Fibroblast of villous mesenchyme (primary cell): ENCODE data around the gene MORC4. TPM values are rescaled to one million over a fixed set of nuclear protein-coding genes. Genes with fewer than 3 reads are reported as not detected.

ENCODE experiments used
- DNase-seq: peaks from one replicate; pipeline ENCODE4 v3.0.0-alpha.2; 2010; ENCODE audit warnings: low read depth
- H3K4me3 ChIP-seq: 2 replicates; pipeline ENCODE4 v1.5.1; 2011; ENCODE audit warnings: low read depth, mild to moderate bottlenecking, low read length
- total RNA-seq: library from RNA; depleted of rRNA; stranded (reverse); fragments of >200 nt; gene quantifications from 2 replicates; pipeline ENCODE4 v1.2.3, GENCODE V29; 2012
- TF ChIP-seq, protein P1 (sequence below): IDR thresholded peaks from 2 replicates; pipeline ENCODE4 v1.5.1; 2012; ENCODE audit warnings: low read depth, mild to moderate bottlenecking, low read length; ENCODE audit not compliant: insufficient read depth

Gene MORC4
- total RNA-seq: 30.6 and 33.7 TPM in 2 replicates

DNA sequence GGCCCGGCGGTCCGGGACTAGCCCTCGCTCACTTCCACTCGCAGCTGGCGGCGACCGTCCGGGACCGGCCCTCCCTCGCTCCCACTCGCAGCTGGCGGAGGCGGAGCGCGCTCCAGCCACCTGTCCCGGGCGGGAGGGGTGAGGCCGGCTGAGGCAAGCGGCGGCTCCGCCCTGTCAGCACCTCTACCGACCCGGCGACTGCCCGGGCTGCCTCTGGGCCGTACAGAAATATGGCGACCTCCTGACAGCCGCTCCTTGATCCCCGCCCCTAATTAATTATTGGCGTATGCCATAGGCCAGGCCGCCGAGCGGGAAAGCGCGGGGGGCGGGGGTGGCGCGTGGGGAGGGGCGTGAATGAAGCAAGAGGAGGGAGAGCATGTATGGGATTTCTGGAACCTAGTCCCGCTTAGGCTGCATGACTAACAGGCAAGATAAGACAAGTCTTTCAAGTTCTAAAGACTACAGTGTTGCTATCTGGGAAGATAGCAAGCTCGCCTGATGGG lies at the start of gene MORC4:
MORC4 (minus strand) TSS at position 200 of the 503 bp plus-strand sequence. CDS start 243 bp downstream, outside the sequence.
- TF ChIP-seq, protein P1, sequence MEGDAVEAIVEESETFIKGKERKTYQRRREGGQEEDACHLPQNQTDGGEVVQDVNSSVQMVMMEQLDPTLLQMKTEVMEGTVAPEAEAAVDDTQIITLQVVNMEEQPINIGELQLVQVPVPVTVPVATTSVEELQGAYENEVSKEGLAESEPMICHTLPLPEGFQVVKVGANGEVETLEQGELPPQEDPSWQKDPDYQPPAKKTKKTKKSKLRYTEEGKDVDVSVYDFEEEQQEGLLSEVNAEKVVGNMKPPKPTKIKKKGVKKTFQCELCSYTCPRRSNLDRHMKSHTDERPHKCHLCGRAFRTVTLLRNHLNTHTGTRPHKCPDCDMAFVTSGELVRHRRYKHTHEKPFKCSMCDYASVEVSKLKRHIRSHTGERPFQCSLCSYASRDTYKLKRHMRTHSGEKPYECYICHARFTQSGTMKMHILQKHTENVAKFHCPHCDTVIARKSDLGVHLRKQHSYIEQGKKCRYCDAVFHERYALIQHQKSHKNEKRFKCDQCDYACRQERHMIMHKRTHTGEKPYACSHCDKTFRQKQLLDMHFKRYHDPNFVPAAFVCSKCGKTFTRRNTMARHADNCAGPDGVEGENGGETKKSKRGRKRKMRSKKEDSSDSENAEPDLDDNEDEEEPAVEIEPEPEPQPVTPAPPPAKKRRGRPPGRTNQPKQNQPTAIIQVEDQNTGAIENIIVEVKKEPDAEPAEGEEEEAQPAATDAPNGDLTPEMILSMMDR: no peak
- peak; percentile 86 for DNase-seq
- H3K4me3 ChIP-seq: peak within 1 kb of the TSS; percentile 66

DNA sequence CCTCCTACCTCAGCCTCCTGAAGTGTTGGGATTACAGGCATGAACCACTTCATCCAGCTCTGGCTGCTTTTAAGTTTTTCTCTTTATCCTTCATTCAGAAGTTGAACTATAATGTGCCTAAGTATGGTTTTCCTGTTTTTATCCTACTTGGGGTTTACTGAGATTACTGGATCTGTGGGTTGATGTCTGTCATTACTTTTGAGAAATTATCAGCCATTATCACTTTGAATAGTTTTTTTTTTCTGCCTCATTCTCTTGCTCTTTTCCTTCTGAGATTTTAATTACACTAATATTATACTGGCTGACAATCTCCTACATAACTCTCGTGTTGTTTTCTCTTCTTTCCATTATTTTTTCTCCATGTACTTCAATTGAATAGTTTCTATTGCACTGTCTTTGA lies 47.6 kb upstream of the MORC4 start:
- TF ChIP-seq, protein P1: no peak
- DNase-seq: no peak
- no peak overlapping the region for H3K4me3 ChIP-seq

DNA sequence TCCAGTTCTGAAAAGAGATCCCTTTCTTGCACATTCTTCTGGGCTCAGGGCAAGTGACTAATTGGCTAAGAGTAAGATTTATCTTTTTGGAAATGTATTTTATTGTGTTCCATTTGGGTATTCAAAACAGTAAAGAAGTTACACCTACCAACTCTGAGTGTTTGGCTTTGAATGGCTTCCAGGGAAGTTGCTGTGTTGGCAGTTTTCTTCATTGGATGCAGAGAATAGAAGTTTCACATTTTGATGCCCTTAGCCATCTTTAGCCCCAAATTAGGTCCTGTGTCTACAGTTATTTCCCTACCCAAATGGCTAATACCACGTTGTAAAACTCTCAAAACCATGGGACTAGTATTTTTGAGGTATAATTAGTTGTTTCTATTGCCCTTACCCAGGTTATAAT lies 29.7 kb upstream of the MORC4 start:
- TF ChIP-seq, protein P1: no peak
- no peak for DNase-seq
- no peak overlapping the region for H3K4me3 ChIP-seq

DNA sequence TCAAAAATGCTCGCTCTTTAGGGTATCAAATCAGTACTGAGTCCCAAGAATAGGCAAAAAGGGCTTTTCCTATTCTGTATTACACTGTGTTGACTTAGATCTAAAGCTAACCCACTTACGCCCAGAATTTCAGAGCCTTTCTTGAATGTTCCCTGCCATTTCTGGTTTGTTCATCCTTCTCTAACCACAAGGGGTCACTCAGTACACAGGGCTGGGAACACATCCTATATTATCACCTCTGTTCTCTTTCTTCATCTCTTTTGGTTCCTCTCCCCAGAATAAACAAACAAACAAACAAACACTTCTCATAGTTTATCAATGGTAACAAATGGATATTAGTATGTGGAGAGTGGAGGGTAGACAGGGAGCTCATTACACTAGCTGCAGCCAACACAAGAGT lies 25.5 kb upstream of the MORC4 start:
- DNase-seq: peak; percentile 33
- TF ChIP-seq, protein P1: peak; percentile 65

DNA sequence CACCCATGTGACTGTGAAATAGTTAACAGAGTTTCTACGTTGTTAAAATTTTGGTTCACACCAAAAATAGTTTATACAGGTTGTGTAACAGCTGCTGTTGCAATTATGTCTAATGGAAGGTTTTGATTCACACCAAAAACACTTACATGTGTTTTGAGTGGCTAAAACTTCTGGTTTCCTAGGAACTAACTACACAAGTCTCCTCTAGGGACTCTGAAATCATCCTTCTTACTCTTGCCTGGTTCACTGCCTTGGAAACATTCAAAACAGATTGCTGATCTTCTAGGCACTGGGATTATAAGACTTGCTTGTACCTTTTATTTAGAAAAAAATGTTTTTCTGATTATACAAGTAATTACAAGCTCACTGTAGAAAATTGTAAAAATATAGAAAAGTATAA lies 14.9 kb upstream of the MORC4 start:
- TF ChIP-seq, protein P1: no peak
- peak; percentile 10 for DNase-seq
- no peak overlapping the region for H3K4me3 ChIP-seq

More for the DNA sequence above, 25.5 kb upstream of the MORC4 start:
- H3K4me3 ChIP-seq: no peak overlapping the region

DNA sequence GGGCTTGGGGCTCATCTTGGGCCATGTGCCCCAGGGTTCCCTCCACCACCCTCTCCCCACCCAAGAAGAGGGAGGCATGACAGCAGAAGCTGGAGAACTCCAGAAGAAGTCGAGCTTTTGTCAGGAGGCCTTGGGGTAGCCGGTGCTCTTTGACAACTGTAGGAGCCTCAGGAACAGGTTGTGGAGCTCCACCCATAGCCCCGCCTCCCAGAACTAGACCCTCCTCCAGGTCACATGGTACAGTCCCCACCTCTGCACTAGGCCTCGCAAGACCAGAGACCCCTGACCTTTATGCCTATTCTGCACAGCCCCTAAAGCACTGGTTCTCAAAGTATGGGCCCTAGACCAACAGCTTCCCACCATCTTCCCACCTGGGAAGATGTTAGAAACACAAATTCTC lies 8.0 kb upstream of the MORC4 start:
- no peak overlapping the region for H3K4me3 ChIP-seq
- TF ChIP-seq, protein P1: no peak
- DNase-seq: no peak
